Nephron progenitor cell (in vitro differentiated cells): Measurements from ENCODE around the gene PRSS23.
"Not testable (repeated sequence)": the region's sequence is repeated elsewhere in the genome, so short reads cannot be mapped to it uniquely, and the experiment has no call there.

Experiments used
- DNase-seq: peaks from one replicate; pipeline ENCODE4 v3.0.0; 2021
- H3K27ac Mint-ChIP-seq: 2 replicates; pipeline ENCODE4 v1.8.0; 2021; ENCODE audit warnings: mild to moderate bottlenecking, moderate library complexity, mixed read lengths
- H3K27me3 Mint-ChIP-seq: 2 replicates; pipeline ENCODE4 v1.8.0; 2021; ENCODE audit warnings: mild to moderate bottlenecking, low read depth, mixed read lengths; ENCODE audit not compliant: poor library complexity
- H3K36me3 Mint-ChIP-seq: 2 replicates; pipeline ENCODE4 v1.8.0; 2021; ENCODE audit warnings: low read depth, mixed read lengths
- H3K4me1 Mint-ChIP-seq: 2 replicates; pipeline ENCODE4 v1.8.0; 2021; ENCODE audit warnings: mixed read lengths
- H3K4me3 Mint-ChIP-seq: 2 replicates; pipeline ENCODE4 v1.8.0; 2021; ENCODE audit warnings: mild to moderate bottlenecking, moderate library complexity, mixed read lengths
- H3K9me3 Mint-ChIP-seq: 2 replicates; pipeline ENCODE4 v1.8.0; 2021; ENCODE audit warnings: mild to moderate bottlenecking, moderate library complexity, mixed read lengths
- TF ChIP-seq, protein P1 (sequence below): fragments of 200-600 bp; sonication (generic); IDR thresholded peaks from 2 replicates; pipeline ENCODE4 v1.5.0; 2021; ENCODE audit warnings: antibody characterized with exemption

Gene PRSS23

DNA sequence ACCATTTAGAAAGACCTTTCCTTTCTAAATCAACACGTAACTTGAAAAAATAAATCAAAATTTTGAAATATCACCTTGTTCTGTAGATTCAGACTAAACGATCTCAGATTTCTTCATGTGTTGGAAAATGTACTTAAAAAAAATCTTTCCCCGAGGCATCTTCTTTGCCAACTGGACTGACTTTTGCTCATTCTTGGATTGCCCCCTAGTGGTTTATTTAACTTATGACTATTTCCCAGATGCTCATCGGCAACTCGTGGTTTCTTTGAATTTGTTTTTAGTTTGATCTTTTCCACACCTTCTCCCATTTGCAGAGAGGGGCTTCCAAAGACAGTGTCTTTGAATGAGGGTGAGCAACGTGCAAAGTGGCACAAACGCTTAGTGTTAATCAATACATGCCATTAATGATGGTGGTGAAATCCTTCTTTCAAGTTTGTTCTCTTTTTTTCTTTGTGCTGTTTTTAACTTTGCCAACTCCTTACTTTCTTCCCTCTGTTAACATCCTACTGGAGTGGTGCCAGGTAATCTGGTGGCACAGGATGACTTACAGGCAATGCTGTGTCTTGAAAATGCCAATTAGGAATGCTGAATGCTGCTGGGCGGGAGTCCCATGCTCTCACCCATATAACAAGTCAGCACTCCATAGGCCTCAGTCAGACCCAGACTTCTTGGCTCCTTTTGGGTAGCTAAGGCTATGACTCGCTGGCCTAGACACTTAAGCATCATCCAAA is 18.3 kb downstream of the PRSS23 start:
- H3K9me3 Mint-ChIP-seq = peaks cover 18% of the 10 kb centered on the region
- H3K4me1 Mint-ChIP-seq = peaks cover 62% of the 10 kb centered on the region
- TF ChIP-seq, protein P1, sequence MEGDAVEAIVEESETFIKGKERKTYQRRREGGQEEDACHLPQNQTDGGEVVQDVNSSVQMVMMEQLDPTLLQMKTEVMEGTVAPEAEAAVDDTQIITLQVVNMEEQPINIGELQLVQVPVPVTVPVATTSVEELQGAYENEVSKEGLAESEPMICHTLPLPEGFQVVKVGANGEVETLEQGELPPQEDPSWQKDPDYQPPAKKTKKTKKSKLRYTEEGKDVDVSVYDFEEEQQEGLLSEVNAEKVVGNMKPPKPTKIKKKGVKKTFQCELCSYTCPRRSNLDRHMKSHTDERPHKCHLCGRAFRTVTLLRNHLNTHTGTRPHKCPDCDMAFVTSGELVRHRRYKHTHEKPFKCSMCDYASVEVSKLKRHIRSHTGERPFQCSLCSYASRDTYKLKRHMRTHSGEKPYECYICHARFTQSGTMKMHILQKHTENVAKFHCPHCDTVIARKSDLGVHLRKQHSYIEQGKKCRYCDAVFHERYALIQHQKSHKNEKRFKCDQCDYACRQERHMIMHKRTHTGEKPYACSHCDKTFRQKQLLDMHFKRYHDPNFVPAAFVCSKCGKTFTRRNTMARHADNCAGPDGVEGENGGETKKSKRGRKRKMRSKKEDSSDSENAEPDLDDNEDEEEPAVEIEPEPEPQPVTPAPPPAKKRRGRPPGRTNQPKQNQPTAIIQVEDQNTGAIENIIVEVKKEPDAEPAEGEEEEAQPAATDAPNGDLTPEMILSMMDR = peak; percentile 70
- DNase-seq = no peak
- H3K27me3 Mint-ChIP-seq = no peaks in the 10 kb centered on the region
- H3K36me3 Mint-ChIP-seq = peaks cover 16% of the 10 kb centered on the region
- H3K27ac Mint-ChIP-seq = no peak overlapping the region
- H3K4me3 Mint-ChIP-seq = no peak overlapping the region

DNA sequence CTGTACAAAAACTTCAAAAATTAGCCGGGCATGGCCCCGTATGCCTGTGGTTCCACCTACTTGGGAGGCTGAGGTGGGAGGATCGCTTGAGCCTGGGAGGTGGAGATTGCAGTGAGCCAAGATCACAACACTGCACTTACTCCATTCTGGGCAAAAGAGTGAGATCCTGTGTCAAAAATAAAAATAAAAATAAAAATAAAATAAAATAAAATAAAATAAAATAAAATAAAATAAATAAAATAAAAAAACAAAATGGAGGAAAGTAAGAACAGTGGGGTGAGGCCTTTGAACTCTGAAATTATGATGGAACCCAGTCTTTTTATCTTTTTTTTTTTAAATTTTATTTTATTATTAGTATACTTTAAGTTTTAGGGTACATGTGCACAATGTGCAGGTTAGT is 23.8 kb downstream of the PRSS23 start:
- H3K27ac Mint-ChIP-seq, H3K4me1 Mint-ChIP-seq, H3K4me3 Mint-ChIP-seq, H3K27me3 Mint-ChIP-seq, DNase-seq: not testable (repeated sequence)
- Mint-ChIP-seq H3K9me3 (peaks cover 48% of the 10 kb centered on the region), H3K36me3 (peaks cover 38% of the 10 kb centered on the region)

DNA sequence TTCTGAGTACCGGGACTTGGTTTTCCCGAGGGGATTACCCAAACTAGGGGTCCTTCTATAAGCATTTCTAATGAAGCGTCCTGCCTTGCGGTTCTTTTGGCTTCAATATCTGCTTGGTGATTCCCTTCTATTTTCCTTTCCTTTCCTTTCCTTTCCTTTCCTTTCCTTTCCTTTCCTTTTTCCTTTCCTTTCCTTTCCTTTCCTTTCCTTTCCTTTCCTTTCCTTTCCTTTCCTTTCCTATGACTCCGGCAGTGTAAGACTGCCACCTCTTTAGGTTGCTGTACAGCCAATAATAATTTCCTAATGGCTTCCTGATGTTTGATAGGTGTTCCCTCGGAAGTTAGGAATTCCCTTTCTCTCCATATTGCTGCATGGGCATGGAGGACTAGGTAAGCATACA is 34.0 kb downstream of the PRSS23 start:
- not testable (repeated sequence) for H3K27me3 Mint-ChIP-seq, DNase-seq, H3K4me1 Mint-ChIP-seq, H3K27ac Mint-ChIP-seq, H3K4me3 Mint-ChIP-seq
- Mint-ChIP-seq H3K9me3 (peaks cover 27% of the 10 kb centered on the region), H3K36me3 (peaks cover 65% of the 10 kb centered on the region)

DNA sequence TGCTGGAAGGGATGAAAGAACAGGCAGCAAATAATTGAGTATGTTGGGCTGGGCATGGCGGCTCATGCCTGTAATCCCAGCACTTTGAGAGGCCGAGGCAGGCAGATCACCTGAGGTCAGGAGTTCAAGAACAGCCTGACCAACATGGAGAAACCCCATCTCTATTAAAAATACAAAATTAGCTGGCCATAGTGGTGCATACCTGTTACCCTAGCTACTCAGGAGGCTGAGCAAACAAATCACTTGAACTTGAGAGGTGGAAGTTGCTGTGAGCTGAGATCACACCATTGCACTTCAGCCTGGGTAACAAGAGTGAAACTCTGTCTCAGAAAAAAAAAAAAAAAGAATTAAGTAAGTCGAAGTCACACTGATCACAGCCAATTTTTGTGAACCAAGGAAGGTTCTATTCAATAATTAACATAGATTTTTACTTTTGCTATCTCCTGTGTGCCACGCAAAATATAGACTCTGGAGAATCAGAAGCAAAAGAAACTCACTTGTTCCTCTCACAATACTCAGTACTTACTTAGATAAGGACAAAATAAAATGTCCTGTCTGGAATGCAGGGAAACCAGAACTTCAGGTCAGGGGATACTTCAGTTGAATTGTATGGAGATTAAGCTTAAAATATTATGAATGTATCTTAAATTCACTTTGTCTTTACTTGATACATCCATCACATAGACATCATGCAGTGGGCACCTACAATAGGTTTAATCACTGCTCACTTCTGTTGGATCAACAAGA is 44.6 kb downstream of the PRSS23 start:
- not testable (repeated sequence) for H3K27ac Mint-ChIP-seq, DNase-seq, H3K4me1 Mint-ChIP-seq, H3K27me3 Mint-ChIP-seq, H3K4me3 Mint-ChIP-seq
- H3K9me3 Mint-ChIP-seq = peaks cover 39% of the 10 kb centered on the region
- H3K36me3 Mint-ChIP-seq = peaks cover 46% of the 10 kb centered on the region

DNA sequence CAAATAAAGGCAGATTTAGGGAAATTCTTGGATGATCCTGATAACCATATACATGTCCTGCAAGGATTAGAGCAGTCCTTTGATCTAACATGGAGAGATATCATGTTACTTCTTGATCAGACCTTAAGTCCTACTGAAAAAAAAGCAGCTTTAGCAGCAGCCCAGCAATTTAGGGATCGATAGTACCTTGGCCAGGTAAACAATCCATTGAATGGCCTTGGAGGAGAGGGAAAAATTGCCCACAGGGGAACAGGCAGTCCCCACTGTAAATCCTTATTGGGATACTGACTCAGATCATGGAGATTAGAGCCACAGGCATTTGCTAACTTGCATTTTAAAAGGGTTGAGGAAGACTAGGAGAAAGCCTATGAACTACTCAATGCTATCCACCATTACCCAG is 47.8 kb downstream of the PRSS23 start:
- no peak overlapping the region for H3K27ac Mint-ChIP-seq
- TF ChIP-seq, protein P1 = no peak
- peaks cover 9% of the 10 kb centered on the region for H3K4me1 Mint-ChIP-seq
- no peak overlapping the region for H3K4me3 Mint-ChIP-seq
- peaks cover 21% of the 10 kb centered on the region for H3K36me3 Mint-ChIP-seq
- DNase-seq = no peak
- H3K27me3 Mint-ChIP-seq = no peaks in the 10 kb centered on the region
- H3K9me3 Mint-ChIP-seq = peaks cover 10% of the 10 kb centered on the region

DNA sequence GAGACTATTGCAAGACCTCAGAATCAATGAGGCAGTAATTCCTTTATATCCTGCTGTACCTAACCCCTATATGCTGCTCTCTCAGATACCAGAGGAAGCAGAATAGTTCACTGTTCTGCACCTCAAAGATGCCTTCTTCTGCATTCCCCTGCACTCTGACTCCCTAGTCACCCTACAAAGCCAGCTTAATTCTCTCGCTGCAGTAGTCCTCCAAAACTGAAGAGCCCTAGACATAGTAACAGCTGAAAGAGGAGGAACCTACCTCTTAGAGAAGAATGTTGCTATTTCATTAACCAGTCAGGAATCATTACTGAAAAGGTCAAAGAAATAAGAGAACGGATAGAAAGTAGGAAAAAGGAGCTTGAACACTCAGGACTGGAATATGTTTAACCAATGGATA is 49.3 kb downstream of the PRSS23 start:
- DNase-seq = no peak
- no peaks in the 10 kb centered on the region for H3K9me3 Mint-ChIP-seq
- TF ChIP-seq, protein P1 = no peak
- peaks cover 5% of the 10 kb centered on the region for H3K36me3 Mint-ChIP-seq
- H3K27me3 Mint-ChIP-seq = no peaks in the 10 kb centered on the region
- peaks cover 9% of the 10 kb centered on the region for H3K4me1 Mint-ChIP-seq
- no peak overlapping the region for H3K4me3 Mint-ChIP-seq
- no peak overlapping the region for H3K27ac Mint-ChIP-seq
